H9 (cell line): ENCODE measurements around the gene IRF2BPL. TPM values are rescaled to one million over a fixed set of nuclear protein-coding genes. Genes with fewer than 3 reads are reported as not detected.

Experiments
- DNase-seq: peaks from one replicate; pipeline ENCODE4 v3.0.0-alpha.2; 2017
- H2AFZ ChIP-seq: one replicate; pipeline ENCODE4 v1.6.1; 2013; ENCODE audit warnings: mild to moderate bottlenecking, low read length, control low read depth, moderate library complexity
- H2AK5ac ChIP-seq: 2 replicates; pipeline ENCODE4 v1.6.1; 2013; ENCODE audit warnings: low read length, control low read depth, mixed read lengths; ENCODE audit not compliant: insufficient read length
- H2BK120ac ChIP-seq: one replicate; pipeline ENCODE4 v1.6.1; 2013; ENCODE audit warnings: low read depth, mild to moderate bottlenecking, low read length, control low read depth, inconsistent platforms; ENCODE audit not compliant: poor library complexity, severe bottlenecking
- H2BK12ac ChIP-seq: 2 replicates; pipeline ENCODE4 v1.6.1; 2013; ENCODE audit warnings: low read length, control low read depth, mixed read lengths, low read depth; ENCODE audit not compliant: insufficient read length
- H2BK15ac ChIP-seq: 2 replicates; pipeline ENCODE4 v1.6.1; 2013; ENCODE audit warnings: low read depth, low read length, control low read depth
- H2BK20ac ChIP-seq: one replicate; pipeline ENCODE4 v1.6.1; 2013; ENCODE audit warnings: low read depth, mild to moderate bottlenecking, low read length, control low read depth, inconsistent platforms; ENCODE audit not compliant: poor library complexity, severe bottlenecking
- H2BK5ac ChIP-seq: 2 replicates; pipeline ENCODE4 v1.6.1; 2013; ENCODE audit warnings: low read length, control low read depth, mixed read lengths; ENCODE audit not compliant: insufficient read length
- H3K14ac ChIP-seq: 2 replicates; pipeline ENCODE4 v1.6.1; 2013; ENCODE audit warnings: low read length, control low read depth; ENCODE audit not compliant: insufficient read depth
- H3K18ac ChIP-seq: 2 replicates; pipeline ENCODE4 v1.6.1; 2013; ENCODE audit warnings: low read depth, mild to moderate bottlenecking, mixed read lengths, low read length, control low read depth; ENCODE audit not compliant: insufficient read length
- H3K23ac ChIP-seq: 2 replicates; pipeline ENCODE4 v1.6.1; 2013; ENCODE audit warnings: low read length, control low read depth, mixed read lengths, low read depth; ENCODE audit not compliant: insufficient read length
- H3K23me2 ChIP-seq: 2 replicates; pipeline ENCODE4 v1.6.1; 2013; ENCODE audit warnings: low read depth, mild to moderate bottlenecking, mixed read lengths, low read length, control low read depth; ENCODE audit not compliant: insufficient read length, poor library complexity, severe bottlenecking
- H3K27ac ChIP-seq: 2 replicates; pipeline ENCODE4 v1.5.1; 2013; ENCODE audit warnings: low read length, control low read depth, mixed read lengths, low read depth; ENCODE audit not compliant: insufficient read length
- H3K27me3 ChIP-seq: 2 replicates; pipeline ENCODE4 v1.6.1; 2013; ENCODE audit warnings: low read length, control low read depth, inconsistent platforms; ENCODE audit not compliant: insufficient read depth
- H3K4ac ChIP-seq: 2 replicates; pipeline ENCODE4 v1.6.1; 2013; ENCODE audit warnings: low read depth, mild to moderate bottlenecking, control low read depth, inconsistent platforms, low read length, moderate library complexity
- H3K4me1 ChIP-seq: 2 replicates; pipeline ENCODE4 v1.6.1; 2013; ENCODE audit warnings: low read length, control low read depth, inconsistent platforms; ENCODE audit not compliant: insufficient read depth
- H3K4me2 ChIP-seq: 2 replicates; pipeline ENCODE4 v1.6.1; 2013; ENCODE audit warnings: low read length, control low read depth, mixed read lengths; ENCODE audit not compliant: insufficient read length, insufficient read depth
- H3K56ac ChIP-seq: 2 replicates; pipeline ENCODE4 v1.6.1; 2013; ENCODE audit warnings: low read depth, mild to moderate bottlenecking, mixed read lengths, low read length, control low read depth; ENCODE audit not compliant: insufficient read length
- H3K79me1 ChIP-seq: 2 replicates; pipeline ENCODE4 v1.6.1; 2013; ENCODE audit warnings: low read depth, mild to moderate bottlenecking, moderate library complexity, low read length, control low read depth, inconsistent platforms; ENCODE audit not compliant: insufficient read depth, poor library complexity, severe bottlenecking
- H3K79me2 ChIP-seq: 2 replicates; pipeline ENCODE4 v1.6.1; 2013; ENCODE audit warnings: low read length, control low read depth, inconsistent platforms; ENCODE audit not compliant: insufficient read depth
- H3K9ac ChIP-seq: 2 replicates; pipeline ENCODE4 v1.6.1; 2013; ENCODE audit warnings: low read length, control low read depth, mixed read lengths; ENCODE audit not compliant: insufficient read length; ENCODE audit errors: extremely low read depth
- H3K9me3 ChIP-seq: one replicate; pipeline ENCODE4 v1.6.1; 2013; ENCODE audit warnings: low read depth, low read length, inconsistent platforms; ENCODE audit not compliant: control insufficient read depth
- H3T11ph ChIP-seq: one replicate; pipeline ENCODE4 v1.6.1; 2013; ENCODE audit warnings: mild to moderate bottlenecking, low read length, control low read depth, inconsistent platforms
- H4K20me1 ChIP-seq: one replicate; pipeline ENCODE4 v1.6.1; 2013; ENCODE audit not compliant: control insufficient read depth, insufficient read length, insufficient read depth
- H4K5ac ChIP-seq: 2 replicates; pipeline ENCODE4 v1.6.1; 2013; ENCODE audit warnings: low read depth, mild to moderate bottlenecking, mixed read lengths, low read length, control low read depth; ENCODE audit not compliant: insufficient read length
- H4K8ac ChIP-seq: replicated peaks from 2 replicates; pipeline ENCODE4 v1.6.1; 2013; ENCODE audit warnings: low read length, control low read depth, mixed read lengths, low read depth; ENCODE audit not compliant: insufficient read length
- H4K91ac ChIP-seq: 2 replicates; pipeline ENCODE4 v1.6.1; 2013; ENCODE audit warnings: low read depth, mild to moderate bottlenecking, moderate library complexity, mixed read lengths, low read length, control low read depth; ENCODE audit not compliant: insufficient read length
- H3K27ac Mint-ChIP-seq, 3 experiments: 2 replicates in 2 of 3; 3 replicates in 1 of 3; pipeline ENCODE4 v1.8.0; 2020 to 2021; ENCODE audit warnings: mixed read lengths in 3 of 3, mild to moderate bottlenecking in 1 of 3, moderate library complexity in 1 of 3
- H3K27me3 Mint-ChIP-seq: 2 replicates; pipeline ENCODE4 v1.8.0; 2021; ENCODE audit warnings: low read depth, mild to moderate bottlenecking, moderate library complexity, mixed read lengths
- H3K36me3 Mint-ChIP-seq, 3 experiments: 2 replicates in 2 of 3; 3 replicates in 1 of 3; pipeline ENCODE4 v1.8.0; 2020 to 2021; ENCODE audit warnings: low read depth in 3 of 3, mixed read lengths in 3 of 3; ENCODE audit not compliant: insufficient read depth in 1 of 3
- H3K4me1 Mint-ChIP-seq, 2 experiments: 2 replicates each; pipeline ENCODE4 v1.8.0; 2020; ENCODE audit warnings: mixed read lengths in 2 of 2
- H3K4me3 Mint-ChIP-seq, 2 experiments: 2 replicates in 1 of 2; 3 replicates in 1 of 2; pipeline ENCODE4 v1.8.0; 2020 to 2021; ENCODE audit warnings: mild to moderate bottlenecking in 2 of 2, mixed read lengths in 2 of 2, moderate library complexity in 1 of 2
- H3K9me3 Mint-ChIP-seq, 2 experiments: 2 replicates in 1 of 2; 3 replicates in 1 of 2; pipeline ENCODE4 v1.8.0; 2020; ENCODE audit warnings: mild to moderate bottlenecking in 2 of 2, mixed read lengths in 2 of 2, moderate library complexity in 1 of 2
- WGBS: extraction: QIAGEN DNeasy Blood & Tissue Kit; methylation state at CpG from one replicate; pipeline ENCODE4 v1.1.7; 2013; ENCODE audit warnings: missing lambda C conversion rate, low lambda C conversion rate, mixed read lengths; ENCODE audit not compliant: insufficient read length; ENCODE audit errors: extremely low coverage; 5-methylcytosine and 5-hydroxymethylcytosine counted together
- total RNA-seq: library from RNA; stranded (reverse); gene quantifications from 2 replicates; pipeline ENCODE4 v1.2.1, GENCODE V29; 2021
- TF ChIP-seq, protein P1 (sequence below): fragments of 200-600 bp; sonication (generic); conservative IDR thresholded peaks from 3 replicates; pipeline ENCODE4 v1.8.0; 2021; ENCODE audit warnings: antibody characterized with exemption, mild to moderate bottlenecking

Gene IRF2BPL
- total RNA-seq, 1 experiment from 2014 or later: 59.0 TPM

DNA sequence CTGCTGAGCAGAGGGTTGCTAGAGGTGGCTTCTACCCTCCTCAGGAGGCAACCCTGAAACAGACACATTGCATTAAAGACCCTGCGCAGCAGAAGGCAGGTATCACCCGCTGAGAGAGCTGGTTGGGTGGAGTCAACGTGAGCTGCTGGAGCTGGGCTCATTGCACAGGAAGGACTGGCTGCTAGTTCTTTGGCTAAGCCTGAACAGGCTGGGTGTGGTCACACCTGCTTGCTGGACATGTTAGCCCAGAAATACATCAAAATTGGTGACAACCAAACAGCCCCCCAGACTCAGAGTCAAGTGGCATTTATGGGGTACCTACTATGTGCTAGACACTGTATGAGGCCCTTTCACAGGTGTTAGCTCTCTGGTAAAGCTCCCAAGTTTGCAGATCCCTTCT, 33.8 kb upstream of the IRF2BPL start:
- Mint-ChIP-seq H3K4me1 (peaks cover 17 to 23% of the 10 kb centered on the region in 2 experiments), H3K4me3 (no peak overlapping the region), H3K27ac (no peak overlapping the region; a peak in 1 of 7 replicates), H3K27me3 (peaks cover 7% of the 10 kb centered on the region; the same call in 1 of the 2 replicates), H3K9me3 (no peaks in the 10 kb centered on the region; a peak in 1 of 5 replicates), H3K36me3 (no peaks in the 10 kb centered on the region)
- Histone ChIP-seq H2BK120ac (no peak overlapping the region), H2AK5ac (no peak overlapping the region), H3K18ac (no peak overlapping the region), H3K14ac (no peak overlapping the region), H2BK15ac (no peak overlapping the region), H3K4me1 (peaks cover 5% of the 10 kb centered on the region; the same call in 1 of the 2 replicates), H4K91ac (no peak overlapping the region), H2AFZ (no peak overlapping the region), H4K20me1 (no peaks in the 10 kb centered on the region), H2BK5ac (no peak overlapping the region), H3K4ac (no peak overlapping the region), H4K8ac (no peak overlapping the region), H4K5ac (no peak overlapping the region), H3K27me3 (no peaks in the 10 kb centered on the region), H2BK20ac (no peak overlapping the region), H3K79me1 (no peaks in the 10 kb centered on the region), H3K23ac (no peak overlapping the region), H3K23me2 (no peaks in the 10 kb centered on the region), H3T11ph (no peak overlapping the region), H3K9me3 (no peaks in the 10 kb centered on the region), H3K9ac (no peak overlapping the region), H3K56ac (no peak overlapping the region), H2BK12ac (no peak overlapping the region), H3K4me2 (no peak overlapping the region), H3K79me2 (no peaks in the 10 kb centered on the region), H3K27ac (no peak overlapping the region)
- DNase-seq: no peak
- TF ChIP-seq, protein P1, sequence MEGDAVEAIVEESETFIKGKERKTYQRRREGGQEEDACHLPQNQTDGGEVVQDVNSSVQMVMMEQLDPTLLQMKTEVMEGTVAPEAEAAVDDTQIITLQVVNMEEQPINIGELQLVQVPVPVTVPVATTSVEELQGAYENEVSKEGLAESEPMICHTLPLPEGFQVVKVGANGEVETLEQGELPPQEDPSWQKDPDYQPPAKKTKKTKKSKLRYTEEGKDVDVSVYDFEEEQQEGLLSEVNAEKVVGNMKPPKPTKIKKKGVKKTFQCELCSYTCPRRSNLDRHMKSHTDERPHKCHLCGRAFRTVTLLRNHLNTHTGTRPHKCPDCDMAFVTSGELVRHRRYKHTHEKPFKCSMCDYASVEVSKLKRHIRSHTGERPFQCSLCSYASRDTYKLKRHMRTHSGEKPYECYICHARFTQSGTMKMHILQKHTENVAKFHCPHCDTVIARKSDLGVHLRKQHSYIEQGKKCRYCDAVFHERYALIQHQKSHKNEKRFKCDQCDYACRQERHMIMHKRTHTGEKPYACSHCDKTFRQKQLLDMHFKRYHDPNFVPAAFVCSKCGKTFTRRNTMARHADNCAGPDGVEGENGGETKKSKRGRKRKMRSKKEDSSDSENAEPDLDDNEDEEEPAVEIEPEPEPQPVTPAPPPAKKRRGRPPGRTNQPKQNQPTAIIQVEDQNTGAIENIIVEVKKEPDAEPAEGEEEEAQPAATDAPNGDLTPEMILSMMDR: no peak
- WGBS: no CpG with 5 or more reads among the region's 3 CpGs
